T-helper 2 cell treated with Interferon-gamma antibody and Interleukin-4, amounts not matched to agents 100 ng/mL and 5 ng/mL, for 36 hours (primary cell): Measurements from ENCODE around the gene KCTD11. TPM values are rescaled to one million over a fixed set of nuclear protein-coding genes. Genes with fewer than 3 reads are reported as not detected.

ENCODE experiments used
- intact Hi-C: fragments of 100-400 bp; cut with micrococcal nuclease; formaldehyde crosslinking; loops from one replicate; pipeline ENCODE4 v1.15.1; 2023
- total RNA-seq: library from RNA; stranded (reverse); gene quantifications from 2 replicates; pipeline ENCODE4 v1.2.3, GENCODE V29; 2022

KCTD11 gene
- total RNA-seq, 1 donor from 2014 or later: 8.2 TPM

- intact Hi-C loops: no loop called here
Measured at GRCh38 chr17:7321466-7321865, 30.5 kb upstream of the KCTD11 start.

GRCh38 chr17:7322520-7323194 is 29.3 kb upstream of the KCTD11 start:
- intact Hi-C loops: no loop called here

GRCh38 chr17:7323731-7324437 is 28.1 kb upstream of the KCTD11 start:
- intact Hi-C loops: no loop called here

- intact Hi-C loops: no loop called here
Measured at GRCh38 chr17:7324438-7324779, 27.6 kb upstream of the KCTD11 start.

GRCh38 chr17:7325031-7325528 is 26.9 kb upstream of the KCTD11 start:
- intact Hi-C loops: loop anchor here (5.0 kb wide), 1 partner anchor 112 kb away; the partner anchor contains the start of genes FGF11 and TMEM102

- intact Hi-C loops: loop anchor here (5.0 kb wide), 1 partner anchor 111 kb away; the partner anchor contains the start of genes FGF11 and TMEM102
Measured at GRCh38 chr17:7326186-7326585, 25.8 kb upstream of the KCTD11 start.

GRCh38 chr17:7327056-7327455 is 24.9 kb upstream of the KCTD11 start:
- intact Hi-C loops: loop anchor here (5.0 kb wide), 1 partner anchor 110 kb away; the partner anchor contains the start of genes FGF11 and TMEM102

- intact Hi-C loops: loop anchor here (5.0 kb wide), 1 partner anchor 110 kb away; the partner anchor contains the start of genes FGF11 and TMEM102
Measured at GRCh38 chr17:7327501-7327900, 24.5 kb upstream of the KCTD11 start.

GRCh38 chr17:7328009-7328408 is 24.0 kb upstream of the KCTD11 start:
- intact Hi-C loops: loop anchor here (2.0 to 5.0 kb wide), 3 partner anchors 13 to 109 kb away; partner anchors contain the start of genes FGF11, GPS2 and TMEM102

GRCh38 chr17:7328840-7329373 is 23.1 kb upstream of the KCTD11 start, which contains the start of gene NEURL4:
Gene NEURL4 (minus strand): TSS chr17:7329335. CDS start chr17:7329312, 23 bp downstream.
- intact Hi-C loops: loop anchor here (1.0 to 5.0 kb wide), 4 partner anchors 14 to 108 kb away; partner anchors contain the start of genes FGF11, GPS2 and TMEM102

GRCh38 chr17:7329374-7329996 is 22.5 kb upstream of the KCTD11 start:
- intact Hi-C loops: loop anchor here (1.0 to 5.0 kb wide), 4 partner anchors 15 to 108 kb away; partner anchors contain the start of genes FGF11, GPS2 and TMEM102

- intact Hi-C loops: loop anchor here (1.0 to 10.0 kb wide), 5 partner anchors 15 to 355 kb away; partner anchors contain the start of genes FGF11, GPS2, TMEM102 and TP53
Measured at GRCh38 chr17:7329997-7330637, 21.8 kb upstream of the KCTD11 start.

- intact Hi-C loops: loop anchor here (10.0 kb wide), 1 partner anchor 354 kb away; the partner anchor contains the start of genes TP53 and WRAP53
Measured at GRCh38 chr17:7330638-7331015, 21.3 kb upstream of the KCTD11 start.

- intact Hi-C loops: loop anchor here (10.0 kb wide), 1 partner anchor 353 kb away; the partner anchor contains the start of genes TP53 and WRAP53
Measured at GRCh38 chr17:7332111-7332510, 19.9 kb upstream of the KCTD11 start.

GRCh38 chr17:7332600-7333069 is 19.3 kb upstream of the KCTD11 start:
- intact Hi-C loops: loop anchor here (10.0 kb wide), 1 partner anchor 352 kb away; the partner anchor contains the start of genes TP53 and WRAP53

GRCh38 chr17:7334938-7335538 is 16.9 kb upstream of the KCTD11 start:
- intact Hi-C loops: loop anchor here (10.0 kb wide), 1 partner anchor 350 kb away; the partner anchor contains the start of genes TP53 and WRAP53

- intact Hi-C loops: loop anchor here (2.0 to 10.0 kb wide), 2 partner anchors 15 to 349 kb away; partner anchors contain the start of genes TP53 and WRAP53
Measured at GRCh38 chr17:7335765-7336164, 16.2 kb upstream of the KCTD11 start.

GRCh38 chr17:7336240-7337175 is 15.5 kb upstream of the KCTD11 start, which contains the start of gene ACAP1:
Gene ACAP1 (plus strand): TSS chr17:7336529. CDS start chr17:7336735, 206 bp downstream.
- intact Hi-C loops: loop anchor here (2.0 to 10.0 kb wide), 2 partner anchors 14 to 348 kb away; partner anchors contain the start of genes TP53 and WRAP53
